ENCODE measurements around the gene SVOPL.

SVOPL gene

GRCh38 chr7:138727336-138728099 is 26.4 kb upstream of the SVOPL start:
- TF ChIP-seq CTCF (IDR thresholded peaks at IDR 0.05; ENCODE audit: low read length, missing control alignments), result no peak
- no peak for DNase-seq (ENCODE audit: low read depth)
- H3K4me3 ChIP-seq (replicated peaks; ENCODE audit: low read depth, low read length), result no peak overlapping the region

- H3K4me3 ChIP-seq (replicated peaks; ENCODE audit: low read depth, low read length), result no peak overlapping the region
- DNase-seq (ENCODE audit: low read depth), result no peak
- TF ChIP-seq CTCF (IDR thresholded peaks at IDR 0.05; ENCODE audit: low read length, missing control alignments), result no peak
Observed at GRCh38 chr7:138726288-138726687, 25.1 kb upstream of the SVOPL start.

- no peak for DNase-seq (ENCODE audit: low read depth)
Observed at GRCh38 chr7:138720286-138720685, 19.1 kb upstream of the SVOPL start.

GRCh38 chr7:138716889-138717288 is 15.7 kb upstream of the SVOPL start:
- TF ChIP-seq CTCF (IDR thresholded peaks at IDR 0.05; ENCODE audit: low read length, missing control alignments), result no peak
- DNase-seq (ENCODE audit: low read depth), result no peak
- no peak overlapping the region for H3K4me3 ChIP-seq (replicated peaks; ENCODE audit: low read depth, low read length)

More at GRCh38 chr7:138720286-138720685, 19.1 kb upstream of the SVOPL start:
- no peak for TF ChIP-seq CTCF (IDR thresholded peaks at IDR 0.05; ENCODE audit: low read length, missing control alignments)
- H3K4me3 ChIP-seq (replicated peaks; ENCODE audit: low read depth, low read length), result no peak overlapping the region

- TF ChIP-seq CTCF (IDR thresholded peaks at IDR 0.05; ENCODE audit: low read length, missing control alignments), result no peak
- H3K4me3 ChIP-seq (replicated peaks; ENCODE audit: low read depth, low read length), result no peak overlapping the region
- no peak for DNase-seq (ENCODE audit: low read depth)
Observed at GRCh38 chr7:138713191-138713590, 12.0 kb upstream of the SVOPL start.

- H3K4me3 ChIP-seq (replicated peaks; ENCODE audit: low read depth, low read length), result no peak overlapping the region
- DNase-seq (ENCODE audit: low read depth), result no peak
- no peak for TF ChIP-seq CTCF (IDR thresholded peaks at IDR 0.05; ENCODE audit: low read length, missing control alignments)
Observed at GRCh38 chr7:138712652-138713051, 11.5 kb upstream of the SVOPL start.
